Measurements from ENCODE around the gene NCAN. TPM values are rescaled to one million over a fixed set of nuclear protein-coding genes. Genes with fewer than 3 reads are reported as not detected.

The NCAN gene
- total RNA-seq, 3 donors from 2014 or later (not counting 1 experiment from before 2014, with no cell fraction given) = not detected

GRCh38 chr19:19229701-19230100 lies 17.9 kb downstream of the NCAN start:
- Mint-ChIP-seq H3K4me1 (peaks cover 4 to 9% of the 10 kb centered on the region in 2 donors), H3K4me3 (no peak overlapping the region), H3K27me3 (ENCODE audit: low read depth in 2 of 2) (peaks cover 0 to 6% of the 10 kb centered on the region in 2 donors), H3K9me3 (no peaks in the 10 kb centered on the region), H3K27ac (no peak overlapping the region), H3K36me3 (no peaks in the 10 kb centered on the region)
- intact Hi-C loops (cut with micrococcal nuclease) = no loop called here
- peaks cover 5% of the 10 kb centered on the region for H3K27me3 ChIP-seq (ENCODE audit: control insufficient read depth, insufficient read depth, low read length)
- H3K27ac ChIP-seq (ENCODE audit: low read length) = no peak overlapping the region
- H3K4me1 ChIP-seq (ENCODE audit: control insufficient read depth, insufficient read depth, low read length) = peaks cover 8% of the 10 kb centered on the region
- no peak for ATAC-seq
- no peak for DNase-seq
- TF ChIP-seq, protein P1, sequence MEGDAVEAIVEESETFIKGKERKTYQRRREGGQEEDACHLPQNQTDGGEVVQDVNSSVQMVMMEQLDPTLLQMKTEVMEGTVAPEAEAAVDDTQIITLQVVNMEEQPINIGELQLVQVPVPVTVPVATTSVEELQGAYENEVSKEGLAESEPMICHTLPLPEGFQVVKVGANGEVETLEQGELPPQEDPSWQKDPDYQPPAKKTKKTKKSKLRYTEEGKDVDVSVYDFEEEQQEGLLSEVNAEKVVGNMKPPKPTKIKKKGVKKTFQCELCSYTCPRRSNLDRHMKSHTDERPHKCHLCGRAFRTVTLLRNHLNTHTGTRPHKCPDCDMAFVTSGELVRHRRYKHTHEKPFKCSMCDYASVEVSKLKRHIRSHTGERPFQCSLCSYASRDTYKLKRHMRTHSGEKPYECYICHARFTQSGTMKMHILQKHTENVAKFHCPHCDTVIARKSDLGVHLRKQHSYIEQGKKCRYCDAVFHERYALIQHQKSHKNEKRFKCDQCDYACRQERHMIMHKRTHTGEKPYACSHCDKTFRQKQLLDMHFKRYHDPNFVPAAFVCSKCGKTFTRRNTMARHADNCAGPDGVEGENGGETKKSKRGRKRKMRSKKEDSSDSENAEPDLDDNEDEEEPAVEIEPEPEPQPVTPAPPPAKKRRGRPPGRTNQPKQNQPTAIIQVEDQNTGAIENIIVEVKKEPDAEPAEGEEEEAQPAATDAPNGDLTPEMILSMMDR (IDR thresholded peaks at IDR 0.05) = no peak
- WGBS (ENCODE audit: insufficient coverage) = 82% methylated on average over 2 of the region's 3 CpGs
- H3K9me3 ChIP-seq (ENCODE audit: control insufficient read depth, insufficient read depth, low read length) = peaks cover 14% of the 10 kb centered on the region
- no peak overlapping the region for H3K4me3 ChIP-seq (ENCODE audit: low read length)
- H3K36me3 ChIP-seq (ENCODE audit: control insufficient read depth, insufficient read depth, low read length) = no peaks in the 10 kb centered on the region

DNA sequence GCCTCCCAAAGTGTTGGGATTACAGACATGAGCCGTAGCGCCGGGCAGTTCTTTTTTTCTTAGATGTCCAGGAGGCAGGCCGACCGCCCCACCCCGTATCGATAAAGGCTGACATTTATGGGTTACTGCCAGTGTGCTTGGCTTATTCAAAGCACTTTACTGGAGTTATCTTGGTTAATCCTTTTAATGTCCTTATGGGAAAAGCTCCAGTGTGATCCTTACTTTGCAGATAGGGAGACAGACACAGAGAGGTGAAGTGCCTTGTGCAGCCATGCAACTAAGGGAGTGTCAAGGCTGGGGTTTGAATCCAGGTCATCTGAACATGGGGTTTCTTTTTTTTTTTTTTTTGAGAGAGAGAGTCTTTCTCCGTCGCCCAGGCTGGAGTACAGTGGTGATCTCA lies 19.2 kb downstream of the NCAN start:
- Histone ChIP-seq H3K27me3 (ENCODE audit: control insufficient read depth, insufficient read depth, low read length) (no peaks in the 10 kb centered on the region), H3K4me3 (ENCODE audit: low read length) (no peak overlapping the region), H3K36me3 (ENCODE audit: control insufficient read depth, insufficient read depth, low read length) (no peaks in the 10 kb centered on the region), H3K9me3 (ENCODE audit: control insufficient read depth, insufficient read depth, low read length) (peaks cover 19% of the 10 kb centered on the region), H3K27ac (ENCODE audit: low read length) (no peak overlapping the region), H3K4me1 (ENCODE audit: control insufficient read depth, insufficient read depth, low read length) (no peaks in the 10 kb centered on the region)
- TF ChIP-seq, protein P1 (IDR thresholded peaks at IDR 0.05) = no peak
- intact Hi-C loops (cut with micrococcal nuclease) = no loop called here
- Mint-ChIP-seq H3K27me3 (ENCODE audit: low read depth in 2 of 2) (peaks cover 0 to 4% of the 10 kb centered on the region in 2 donors), H3K9me3 (no peaks in the 10 kb centered on the region), H3K27ac (no peak overlapping the region), H3K4me3 (no peak overlapping the region), H3K4me1 (no peaks in the 10 kb centered on the region), H3K36me3 (no peaks in the 10 kb centered on the region)
- 90% methylated on average over 9 of the region's 9 CpGs for WGBS (ENCODE audit: insufficient coverage)
- DNase-seq (no peak), ATAC-seq (no peak)

DNA sequence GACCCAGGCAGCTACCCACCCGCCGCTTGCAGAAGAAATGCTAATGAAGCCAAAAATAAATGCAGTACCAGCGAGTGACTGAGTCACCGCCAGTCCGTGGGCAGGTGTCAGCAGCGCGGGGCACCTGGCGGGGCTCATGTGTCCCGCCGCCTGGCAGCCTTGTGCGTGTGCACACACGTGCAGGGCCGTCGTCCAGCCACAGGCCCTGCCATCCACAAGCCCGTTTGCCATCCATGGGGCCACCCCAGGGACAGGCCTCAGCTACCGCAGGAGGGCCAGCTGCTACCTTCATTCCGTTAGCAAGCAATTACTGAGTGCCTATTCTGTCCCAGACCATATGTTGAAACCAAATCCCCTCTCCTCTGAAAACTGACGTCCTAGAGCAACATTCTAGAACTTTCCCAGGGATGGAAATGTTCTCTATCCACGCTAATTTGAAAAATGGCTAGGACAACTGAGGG lies 20.5 kb downstream of the NCAN start:
- no peak overlapping the region for H3K4me3 Mint-ChIP-seq
- TF ChIP-seq, protein P1 (IDR thresholded peaks at IDR 0.05) = no peak
- peaks cover 2 to 3% of the 10 kb centered on the region in 2 donors for H3K9me3 Mint-ChIP-seq
- no peaks in the 10 kb centered on the region for H3K4me1 ChIP-seq (ENCODE audit: control insufficient read depth, insufficient read depth, low read length)
- no peaks in the 10 kb centered on the region for H3K36me3 Mint-ChIP-seq
- ATAC-seq (no peak), DNase-seq (no peak)
- H3K27ac ChIP-seq (ENCODE audit: low read length) = no peak overlapping the region
- no peaks in the 10 kb centered on the region for H3K36me3 ChIP-seq (ENCODE audit: control insufficient read depth, insufficient read depth, low read length)
- 71% methylated on average over 19 of the region's 19 CpGs for WGBS (ENCODE audit: insufficient coverage)
- no peaks in the 10 kb centered on the region for H3K27me3 ChIP-seq (ENCODE audit: control insufficient read depth, insufficient read depth, low read length)
- intact Hi-C loops (cut with micrococcal nuclease) = no loop called here
- H3K4me3 ChIP-seq (ENCODE audit: low read length) = no peak overlapping the region
- H3K9me3 ChIP-seq (ENCODE audit: control insufficient read depth, insufficient read depth, low read length) = peaks cover 19% of the 10 kb centered on the region
- H3K27me3 Mint-ChIP-seq (ENCODE audit: low read depth in 2 of 2) = peaks cover 0 to 6% of the 10 kb centered on the region in 2 donors
- H3K4me1 Mint-ChIP-seq = no peaks in the 10 kb centered on the region
- H3K27ac Mint-ChIP-seq = no peak overlapping the region

DNA sequence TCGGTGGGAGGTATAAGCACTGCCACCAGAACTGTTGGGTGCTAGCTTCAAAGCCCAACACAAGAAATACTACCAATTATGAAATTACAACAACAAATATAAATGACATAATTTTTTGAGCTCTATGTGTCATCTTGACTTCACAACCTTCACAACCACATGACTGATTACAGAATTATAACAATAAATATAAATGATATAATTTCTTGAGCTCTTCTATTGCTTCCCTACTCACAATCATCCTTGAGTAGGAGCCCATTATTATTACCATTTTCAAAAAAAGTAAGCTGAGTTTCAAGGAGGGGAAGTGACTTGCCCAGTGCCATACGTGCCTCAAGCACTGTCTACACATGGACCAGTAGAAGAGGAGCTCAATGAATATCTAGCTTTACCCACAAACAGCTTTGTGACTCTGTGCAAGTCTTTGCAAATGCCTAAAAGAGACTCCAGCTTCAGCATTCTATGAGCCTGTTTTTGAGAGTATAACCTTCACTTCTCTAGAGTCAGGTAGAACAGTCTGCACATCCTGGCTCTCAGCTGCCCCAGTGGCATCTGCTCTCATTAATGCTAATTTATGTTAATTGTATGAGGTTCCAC lies 22.6 kb downstream of the NCAN start:
- intact Hi-C loops (cut with micrococcal nuclease) = no loop called here
- peaks cover 0 to 12% of the 10 kb centered on the region in 2 donors for H3K27me3 Mint-ChIP-seq (ENCODE audit: low read depth in 2 of 2)

More for the DNA sequence above, 22.6 kb downstream of the NCAN start:
- DNase-seq = no peak
- Mint-ChIP-seq H3K36me3 (no peaks in the 10 kb centered on the region), H3K27ac (no peak overlapping the region), H3K4me3 (no peak overlapping the region), H3K9me3 (peaks cover 2 to 3% of the 10 kb centered on the region in 2 donors), H3K4me1 (no peaks in the 10 kb centered on the region)
- ATAC-seq = no peak
- TF ChIP-seq, protein P1 (IDR thresholded peaks at IDR 0.05) = no peak
- no peak overlapping the region for H3K27ac ChIP-seq (ENCODE audit: low read length)
- no peaks in the 10 kb centered on the region for H3K27me3 ChIP-seq (ENCODE audit: control insufficient read depth, insufficient read depth, low read length)
- H3K4me3 ChIP-seq (ENCODE audit: low read length) = no peak overlapping the region
- H3K36me3 ChIP-seq (ENCODE audit: control insufficient read depth, insufficient read depth, low read length) = no peaks in the 10 kb centered on the region
- no peaks in the 10 kb centered on the region for H3K4me1 ChIP-seq (ENCODE audit: control insufficient read depth, insufficient read depth, low read length)
- WGBS (ENCODE audit: insufficient coverage) = 92% methylated on average over 2 of the region's 2 CpGs
- H3K9me3 ChIP-seq (ENCODE audit: control insufficient read depth, insufficient read depth, low read length) = peaks cover 19% of the 10 kb centered on the region

All from natural killer cell (primary cell).